SK-N-MC (cell line): ENCODE measurements around the gene PGBD2.

Experiments used
- EZH2 ChIP-seq: fragments of 200-600 bp; sonication (generic); IDR thresholded peaks from one replicate; pipeline ENCODE4 v1.6.1; 2017; ENCODE audit warnings: antibody characterized with exemption
- FOXP2 ChIP-seq: optimal IDR thresholded peaks from 2 replicates; pipeline ENCODE3; 2011; ENCODE audit warnings: mild to moderate bottlenecking, moderate library complexity; ENCODE audit not compliant: insufficient read depth; ENCODE audit errors: extremely low read length, control extremely low read depth
- POLR2AphosphoS5 ChIP-seq: IDR thresholded peaks from 2 replicates; pipeline ENCODE4 v1.6.1; 2012; ENCODE audit warnings: mild to moderate bottlenecking, low read depth, low read length, borderline replicate concordance

- TF ChIP-seq EZH2, result no peak
- no peak for TF ChIP-seq POLR2AphosphoS5
- no peak for TF ChIP-seq FOXP2
These were observed 5.4 kb upstream of the PGBD2 start for GRCh38 chr1:248900637-248901036.
